ENCODE measurements around the gene JUND.
A peak's percentile ranks its signal among the peaks of the same experiment; 100 is the strongest.

The JUND gene

DNA sequence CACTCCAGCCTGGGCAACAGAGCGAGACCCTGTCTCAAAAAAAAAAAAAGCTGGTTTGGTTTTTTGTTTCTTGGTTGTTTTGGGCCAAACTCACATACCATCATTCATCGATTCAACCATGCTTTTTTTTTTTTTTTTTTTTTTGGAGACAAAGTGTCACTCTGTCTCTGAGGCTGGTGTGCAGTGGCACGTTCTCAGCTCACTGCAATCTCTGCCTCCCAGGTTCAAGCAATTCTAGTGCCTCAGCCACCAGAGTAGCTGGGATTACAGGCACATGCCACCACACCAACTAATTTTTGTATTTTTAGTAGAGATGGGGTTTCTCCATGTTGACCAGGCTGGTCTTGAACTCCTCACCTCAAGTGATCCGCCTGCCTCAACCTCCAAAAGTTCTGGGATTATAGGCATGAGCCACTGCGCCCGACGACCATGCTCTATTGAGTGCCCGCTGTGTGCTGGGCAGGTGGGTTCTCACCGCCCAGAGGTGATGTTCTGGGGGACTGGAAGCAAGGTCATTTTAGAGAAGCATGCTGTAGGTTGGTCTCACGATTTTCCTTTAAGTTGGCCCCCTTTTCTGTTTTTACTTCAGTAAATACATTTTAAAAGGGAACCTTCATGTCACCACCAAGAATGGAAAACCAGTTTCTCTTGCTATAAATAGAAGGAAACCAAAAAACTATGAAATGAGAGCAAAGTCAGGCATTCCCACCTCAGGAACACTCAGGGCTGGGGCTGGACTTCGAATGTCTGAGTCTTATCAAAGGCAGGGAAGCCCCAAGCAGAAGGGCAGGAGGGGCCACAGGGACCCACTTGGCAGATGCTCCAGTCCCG is 8.3 kb upstream of the JUND start:
- no peak for DNase-seq

DNA sequence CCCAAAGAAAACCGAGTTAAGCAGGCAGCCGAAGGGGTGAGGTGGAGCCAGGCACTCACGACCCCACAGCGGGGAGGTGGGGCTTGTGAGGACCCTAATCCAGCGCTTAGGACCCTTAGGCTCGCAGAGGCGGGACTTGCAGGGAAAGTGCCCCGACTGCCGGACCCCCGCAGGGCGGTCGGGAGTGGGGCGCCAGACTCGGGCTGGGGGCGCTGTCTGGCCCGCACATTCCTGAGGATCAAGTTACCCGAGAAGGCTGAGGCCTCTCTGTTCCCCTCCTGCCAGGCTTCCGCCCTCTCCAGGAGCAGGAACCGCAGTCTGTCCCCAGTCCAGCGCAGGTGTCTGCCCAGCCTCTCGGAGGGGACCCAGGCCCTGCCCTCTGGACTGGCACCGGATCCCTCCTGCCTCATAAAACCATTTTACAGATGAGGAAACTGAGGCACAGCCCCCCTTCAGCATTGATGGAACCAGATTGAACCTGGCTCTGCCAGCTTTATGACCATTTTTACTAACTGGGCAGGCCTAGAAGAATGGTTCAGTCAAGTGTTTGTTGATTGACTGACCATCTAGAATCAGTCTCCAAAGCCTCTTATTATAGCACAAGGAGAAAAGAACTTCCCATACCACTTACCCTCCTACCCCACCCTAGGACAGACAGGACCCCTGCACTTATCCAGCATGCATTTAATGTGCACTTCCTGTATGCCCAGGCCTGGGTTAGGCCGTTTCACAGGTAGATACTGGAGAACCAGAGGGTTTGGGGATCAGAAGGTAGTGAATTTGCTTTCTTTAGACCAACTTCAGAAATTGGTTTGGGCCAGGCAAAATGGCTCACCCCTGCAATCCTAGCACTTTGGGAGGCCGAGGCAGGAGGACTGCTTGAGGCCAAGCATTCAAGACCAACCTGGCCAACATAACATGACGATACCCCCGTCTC is 6.7 kb upstream of the JUND start:
- no peak for DNase-seq

DNA sequence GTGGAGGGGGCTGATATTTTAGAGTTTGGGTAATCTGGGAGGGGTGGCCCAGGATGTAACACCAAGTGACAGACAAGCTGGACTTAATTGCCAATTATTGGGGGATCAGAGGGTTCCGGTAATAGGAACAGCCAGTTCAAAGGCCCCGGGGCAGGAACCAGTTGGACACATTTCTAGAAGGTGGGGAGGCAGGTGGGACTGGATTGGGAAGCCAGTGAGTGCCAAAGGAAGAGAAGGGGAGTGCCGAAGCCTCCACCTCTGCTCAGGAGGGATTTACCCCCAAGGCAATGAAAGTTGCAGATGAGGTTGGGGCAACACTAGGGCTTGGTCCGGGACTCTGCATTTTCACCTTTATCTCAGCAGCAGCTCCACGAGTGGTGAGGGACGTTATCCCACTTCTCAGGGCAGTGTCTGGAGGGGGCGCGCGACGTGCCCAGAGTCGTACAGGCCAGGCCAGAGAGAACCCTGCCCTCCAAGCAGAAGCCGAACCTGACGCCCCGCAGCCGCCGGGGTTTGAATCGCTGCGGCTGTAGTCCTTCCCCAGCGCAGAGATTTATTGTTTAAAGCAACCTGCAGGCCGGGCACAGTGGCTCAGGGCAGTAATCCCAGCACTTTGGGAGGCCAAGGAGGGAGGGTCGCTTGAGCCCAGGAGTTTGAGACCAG is 5.7 kb upstream of the JUND start:
- DNase-seq: no peak

GRCh38 chr19:18284712-18285360 is 3.4 kb upstream of the JUND start:
- no peak for DNase-seq

DNA sequence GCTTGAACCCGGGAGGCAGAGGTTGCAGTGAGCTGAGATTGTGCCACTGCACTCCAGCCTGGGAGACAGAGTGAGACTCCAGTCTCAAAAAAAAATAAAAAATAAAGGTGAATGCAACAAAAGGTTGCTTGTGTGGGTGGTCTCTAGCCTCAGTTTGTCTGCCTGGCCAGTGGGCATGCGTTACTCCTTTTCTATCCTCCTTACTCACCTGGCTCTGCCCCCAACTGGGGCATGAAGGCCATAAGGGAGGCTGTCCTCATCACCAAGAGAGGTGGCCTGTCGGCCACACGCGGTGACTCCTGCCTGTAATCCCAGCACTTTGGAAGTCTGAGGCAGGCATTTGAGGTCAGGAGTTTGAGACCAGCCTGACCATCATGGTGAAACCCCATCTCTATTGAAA is 1.9 kb upstream of the JUND start:
- no peak for DNase-seq

GRCh38 chr19:18282788-18283141 is 1.3 kb upstream of the JUND start:
- DNase-seq: no peak

- peak; percentile 61 for DNase-seq
Measured at GRCh38 chr19:18282021-18282787, 782 bp upstream of the JUND start.

- peak; percentile 13 for DNase-seq
Measured at GRCh38 chr19:18280247-18281081, 958 bp downstream of the JUND start.

DNA sequence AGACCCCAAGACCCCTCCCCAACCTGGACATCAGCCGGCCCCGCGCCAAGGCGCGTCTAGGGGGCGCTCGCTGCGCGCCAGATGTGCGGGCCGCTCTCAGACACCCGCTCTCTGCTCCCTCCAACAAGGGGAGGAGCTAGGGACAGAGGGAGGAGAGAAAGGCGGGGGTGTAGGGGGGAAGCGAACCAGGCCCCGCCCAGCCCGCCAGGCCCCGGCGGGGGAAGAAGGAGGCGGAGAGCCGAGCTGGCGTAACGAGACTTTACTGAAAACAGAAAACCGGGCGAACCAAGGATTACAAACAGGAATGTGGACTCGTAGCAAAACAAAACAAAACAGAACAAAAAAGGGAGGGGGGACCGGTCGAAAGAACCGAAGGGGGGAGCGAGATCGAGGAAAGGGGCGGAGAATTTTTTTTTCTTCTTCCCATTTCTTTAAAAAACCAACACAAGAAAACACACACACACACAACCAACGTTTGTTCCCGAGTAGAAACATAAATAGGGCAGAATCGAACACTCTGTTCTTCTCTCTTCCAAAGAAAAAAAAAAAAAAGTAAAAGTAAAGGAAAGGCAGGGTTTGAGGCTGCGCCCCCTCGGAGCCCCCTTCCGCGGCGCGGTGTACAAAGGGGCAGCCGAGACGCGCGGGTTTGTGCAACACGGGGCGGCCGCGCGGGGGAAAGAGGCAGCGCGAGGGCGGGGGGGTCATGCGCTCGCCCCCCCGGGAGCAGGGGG is 1.7 kb downstream of the JUND start:
- DNase-seq: peak; percentile 81

DNA sequence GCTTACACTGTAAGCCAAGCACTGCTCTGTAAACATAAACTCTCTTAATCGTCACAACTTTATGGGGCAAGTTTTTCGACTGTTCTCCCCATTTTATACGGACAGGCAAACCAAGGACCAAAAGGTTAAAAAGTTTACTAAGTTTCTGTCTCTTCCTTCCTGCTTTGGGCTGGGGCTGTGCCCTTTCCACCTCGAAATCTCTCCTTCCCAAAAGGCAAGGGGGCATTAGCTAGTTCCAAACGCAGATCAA is 2.2 kb downstream of the JUND start:
- DNase-seq: no peak

DNA sequence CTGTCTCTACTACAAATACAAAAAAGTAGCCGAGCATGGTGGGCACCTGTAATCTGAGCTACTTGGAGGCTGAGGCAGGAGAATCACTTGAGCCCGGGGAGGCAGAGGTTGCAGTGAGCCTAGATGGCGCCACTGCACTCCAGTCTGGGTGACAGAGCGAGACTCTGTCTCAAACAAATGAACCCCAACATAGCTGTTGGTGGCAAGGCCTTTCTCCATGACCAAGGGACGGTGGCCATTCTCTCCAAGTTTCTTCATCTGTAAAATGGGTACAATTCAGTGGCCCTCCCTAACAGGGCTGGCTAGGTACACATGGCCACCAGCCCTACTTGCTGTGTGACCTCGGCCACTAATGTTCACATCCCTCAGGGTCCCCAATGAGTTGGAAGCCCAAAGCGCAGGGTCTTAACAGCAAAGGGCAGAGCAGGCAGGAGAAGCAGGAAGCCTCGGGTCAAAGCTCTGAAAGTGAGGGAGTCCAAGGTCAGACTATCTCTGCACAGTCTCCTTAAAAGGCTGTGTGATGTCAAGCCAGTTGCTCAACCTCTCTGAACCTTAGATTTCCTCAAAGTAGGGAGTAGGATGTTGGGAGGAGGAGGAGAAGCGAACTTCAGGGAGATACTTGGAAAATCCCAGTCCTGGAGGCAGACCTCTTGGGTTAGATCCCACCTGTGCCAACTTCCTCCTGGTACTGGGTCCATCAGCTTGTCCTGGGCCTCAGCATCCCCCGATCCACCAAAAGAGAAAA is 2.7 kb downstream of the JUND start:
- no peak for DNase-seq

DNA sequence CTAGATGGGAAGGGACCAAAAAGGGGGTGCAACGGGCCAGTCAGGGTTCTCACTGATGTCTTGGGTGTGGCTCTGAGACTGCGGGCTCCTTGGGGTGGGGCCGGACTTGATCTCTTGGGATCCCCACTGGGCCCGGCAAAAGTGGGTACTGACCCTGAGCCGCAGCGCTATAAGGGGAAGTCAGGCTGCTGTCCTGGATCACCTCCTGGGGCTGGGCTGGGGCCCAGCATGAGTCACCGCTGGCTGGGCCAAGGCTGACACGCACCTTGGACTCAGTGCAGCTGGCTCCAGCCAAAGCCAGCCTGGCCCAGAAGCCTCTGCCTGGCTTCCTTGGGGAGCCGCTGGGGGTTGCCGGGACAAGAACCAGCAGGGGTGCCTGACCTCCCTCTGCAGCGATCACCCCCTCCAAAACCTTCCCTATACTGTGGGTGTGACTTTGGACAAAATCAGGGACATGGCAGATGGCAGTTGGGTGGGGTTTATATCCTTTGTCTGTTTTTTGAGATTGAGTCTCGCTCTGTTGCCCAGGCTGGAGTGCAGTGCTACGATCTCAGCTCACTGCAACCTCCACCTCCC is 6.6 kb downstream of the JUND start:
- no peak for DNase-seq

- DNase-seq: no peak
Measured at GRCh38 chr19:18274219-18274780, 7.1 kb downstream of the JUND start, which contains the start of gene IQCN. Gene IQCN (minus strand): TSS chr19:18274452. CDS start chr19:18269478, 4,974 bp downstream.

DNA sequence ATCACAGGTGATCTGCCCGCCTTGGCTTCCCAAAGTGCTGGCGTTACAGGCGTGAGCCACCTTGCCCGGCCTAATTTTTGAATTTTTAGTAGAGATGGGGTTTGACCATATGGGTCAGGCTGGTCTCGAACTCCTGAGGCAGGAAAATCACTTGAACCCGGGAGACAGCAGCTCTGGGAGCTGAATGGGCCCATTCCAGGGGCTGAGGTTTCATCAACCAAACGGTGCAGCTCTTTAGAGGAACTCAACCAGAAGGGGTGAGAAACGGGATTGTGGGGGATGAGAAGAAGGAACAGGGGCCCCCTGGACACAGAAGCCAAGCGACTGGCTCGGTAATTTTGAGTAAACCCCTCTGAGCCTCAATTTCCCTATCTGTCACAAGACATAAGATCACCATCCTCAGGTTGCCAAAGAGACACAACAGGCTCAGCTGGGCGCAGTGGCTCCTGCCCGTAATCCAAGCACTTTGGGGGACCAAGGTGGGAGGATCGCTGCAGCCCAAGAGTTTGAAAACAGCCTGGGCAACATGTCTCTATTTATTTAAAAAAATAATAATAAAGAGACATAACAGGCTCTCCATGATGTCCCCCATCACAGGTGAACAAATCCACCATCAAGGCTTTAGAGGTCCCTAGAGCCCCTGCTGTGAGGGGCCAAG is 7.7 kb downstream of the JUND start:
- no peak for DNase-seq

- no peak for DNase-seq
Measured at GRCh38 chr19:18271433-18271841, 10.0 kb downstream of the JUND start.

DNA sequence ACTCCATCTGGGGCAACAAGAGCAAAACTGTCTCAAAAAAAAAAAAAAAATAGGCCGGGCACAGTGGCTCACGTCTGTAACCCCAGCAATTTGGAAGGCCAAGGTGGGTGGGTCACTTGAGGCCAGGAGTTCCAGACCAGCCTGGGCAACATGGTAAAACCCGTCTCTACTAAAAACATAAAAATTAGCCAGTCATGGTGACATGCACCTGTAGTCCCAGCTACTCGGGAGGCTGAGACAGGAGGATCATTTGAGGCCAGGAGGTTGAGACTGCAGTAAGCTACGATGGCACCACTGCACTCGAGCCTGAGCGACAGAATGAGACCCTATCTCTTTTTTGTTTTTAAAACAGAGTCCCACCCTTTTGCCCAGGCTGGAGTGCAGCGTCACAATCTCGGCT is 11.1 kb downstream of the JUND start:
- no peak for DNase-seq

- DNase-seq: no peak
Measured at GRCh38 chr19:18269070-18269723, 12.2 kb downstream of the JUND start.
